K562 (cell line): ENCODE results near the gene RNF181. TPM values are rescaled to one million over a fixed set of nuclear protein-coding genes. Genes with fewer than 3 reads are reported as not detected.

Experiments
- ATAC-seq: fragments of 200-7000 bp; cut with Tn5 transposase; 3 replicates; pipeline ENCODE4 v1.9.1; 2020; ENCODE audit warnings: moderate library complexity
- BruUV-seq: library from RNA; stranded (reverse); fragments of 400-500 nt; replicated peaks from 2 replicates; lab custom pipeline; 2021; lab: Mats Ljungman, UMichigan
- CTCF ChIA-PET: fragments of 300-600 bp; formaldehyde crosslinking; extraction: SDS; loops from one replicate; lab custom pipeline; 2021; ENCODE audit warnings: low intra/inter-chr PET ratio; lab: Yijun Ruan, JAX
- POLR2A ChIA-PET: fragments of 300-600, 350-650 bp; sonication (Branson Sonifier 250); formaldehyde crosslinking; extraction: SDS; loops from one replicate; lab custom pipeline; 2021; ENCODE audit warnings: antibody characterized with exemption, inconsistent platforms; lab: Yijun Ruan, JAX
- DNase-seq, 4 experiments: peaks; one replicate each; pipeline versions ENCODE4 v3.0.0 to v3.0.0-alpha.2; 2011 to 2018; ENCODE audit warnings: low spot score in 3 of 4, mixed read lengths in 3 of 4; ENCODE audit errors: extremely low read depth in 1 of 4
- FAIRE-seq: peaks from 2 replicates; lab custom pipeline; 2011; peaks lifted over from hg19 to GRCh38; lab: Jason Lieb, UNC
- H2AFZ ChIP-seq: 2 replicates; pipeline ENCODE4 v1.6.0; 2011; ENCODE audit warnings: low read depth, low read length, control low read depth, inconsistent platforms
- H3K27ac ChIP-seq: fragments of 200-600 bp; 3 replicates; pipeline ENCODE4 v1.8.0; 2011; ENCODE audit warnings: low read depth, mild to moderate bottlenecking, control low read depth, inconsistent platforms, low read length, moderate library complexity, mixed read lengths; ENCODE audit errors: extremely low read depth
- H3K27me3 ChIP-seq, 2 experiments: fragments of 300-600 bp in 1 of 2; 2 replicates in 1 of 2; 3 replicates in 1 of 2; pipeline versions ENCODE4 v1.6.0 to v1.8.0; 2011; ENCODE audit warnings: inconsistent platforms in 2 of 2, low read length in 2 of 2, mild to moderate bottlenecking in 1 of 2, mixed read lengths in 1 of 2, moderate library complexity in 1 of 2; ENCODE audit not compliant: control insufficient read depth in 2 of 2, insufficient read depth in 2 of 2
- H3K36me3 ChIP-seq: fragments of 300-600 bp; 3 replicates; pipeline ENCODE4 v1.8.0; 2011; ENCODE audit warnings: mild to moderate bottlenecking, low read length, inconsistent platforms; ENCODE audit not compliant: control insufficient read depth, insufficient read depth
- H3K4me1 ChIP-seq, 2 experiments: fragments of 200-600 bp in 1 of 2; replicated peaks in 1 of 2; 2 replicates in 1 of 2; 3 replicates in 1 of 2; pipeline versions ENCODE4 v1.5.1 to v1.8.0; 2011; ENCODE audit warnings: inconsistent platforms in 2 of 2, low read length in 2 of 2, mild to moderate bottlenecking in 1 of 2, mixed read lengths in 1 of 2, moderate library complexity in 1 of 2; ENCODE audit not compliant: control insufficient read depth in 2 of 2, insufficient read depth in 2 of 2
- H3K4me2 ChIP-seq: 2 replicates; pipeline ENCODE4 v1.6.1; 2011; ENCODE audit warnings: low read length, control low read depth, inconsistent platforms, mixed read lengths; ENCODE audit not compliant: insufficient read depth
- H3K4me3 ChIP-seq: fragments of 200-600 bp; sonication (generic), shearing (Covaris generic); 2 replicates; pipeline ENCODE4 v1.5.1; 2016; ENCODE audit warnings: control low read depth, inconsistent platforms
- H3K79me2 ChIP-seq: fragments of 200-600 bp; 3 replicates; pipeline ENCODE4 v1.8.0; 2011; ENCODE audit warnings: low read length, inconsistent platforms; ENCODE audit not compliant: control insufficient read depth, insufficient read depth
- H3K9ac ChIP-seq, 2 experiments: 2 replicates each; pipeline versions ENCODE4 v1.6.0 to v1.6.1; 2011; ENCODE audit warnings: low read depth in 2 of 2, low read length in 2 of 2, control low read depth in 1 of 2, inconsistent platforms in 1 of 2, mild to moderate bottlenecking in 1 of 2, mixed read lengths in 1 of 2; ENCODE audit not compliant: insufficient read depth in 1 of 2
- H3K9me1 ChIP-seq: one replicate; pipeline ENCODE4 v1.6.0; 2011; ENCODE audit warnings: inconsistent platforms, mild to moderate bottlenecking, low read length, moderate library complexity; ENCODE audit not compliant: control insufficient read depth, insufficient read depth
- H3K9me3 ChIP-seq: replicated peaks from 2 replicates; pipeline ENCODE4 v1.5.1; 2011; ENCODE audit warnings: low read depth, low read length, inconsistent platforms; ENCODE audit not compliant: control insufficient read depth, insufficient read depth
- H4K20me1 ChIP-seq: replicated peaks from 2 replicates; pipeline ENCODE4 v1.6.1; 2011; ENCODE audit warnings: low read length, inconsistent platforms, mixed read lengths; ENCODE audit not compliant: control insufficient read depth, insufficient read depth
- E2F3 ChIP-seq: fragments of 250-450 bp; sonication (Bioruptor Pico); IDR thresholded peaks from 2 replicates; pipeline ENCODE4 v1.4.0; 2020; ENCODE audit warnings: mild to moderate bottlenecking
- ERF ChIP-seq: fragments of 450-650 bp; formaldehyde crosslinking; IDR thresholded peaks from 2 replicates; pipeline ENCODE4 v1.4.0; 2020; ENCODE audit warnings: mild to moderate bottlenecking, mixed read lengths
- MCM3 ChIP-seq: fragments of 450-650 bp; IDR thresholded peaks from 2 replicates; pipeline ENCODE4 v1.6.1; 2016
- RUNX1 ChIP-seq: sonication (generic); IDR thresholded peaks from 2 replicates; pipeline ENCODE4 v1.6.1; 2016; ENCODE audit warnings: antibody characterized with exemption, low read depth
- SRSF3 ChIP-seq: fragments of 200-400 bp; formaldehyde crosslinking; IDR thresholded peaks from 2 replicates; pipeline ENCODE4 v1.6.1; 2016; ENCODE audit warnings: mild to moderate bottlenecking, low read length, moderate library complexity; ENCODE audit not compliant: insufficient read depth
- ZNF561 ChIP-seq: fragments of 450-650 bp; formaldehyde crosslinking; conservative IDR thresholded peaks from 2 replicates; pipeline ENCODE4 v1.4.0; 2020; ENCODE audit warnings: mild to moderate bottlenecking, moderate library complexity
- WGBS: fragments of 100-300 bp; shearing (Covaris generic); methylation state at CpG from one replicate; pipeline ENCODE4 v1.1.6; 2016; ENCODE audit warnings: low coverage, mixed read lengths; ENCODE audit not compliant: insufficient coverage; ENCODE audit errors: missing lambda C conversion rate; 5-methylcytosine and 5-hydroxymethylcytosine counted together
- in situ Hi-C: fragments of 300-500 bp; cut with MboI; formaldehyde crosslinking; loops from 4 replicates; pipeline ENCODE4 v1.15.0; 2018; ENCODE audit warnings: inconsistent platforms, mixed read lengths
- intact Hi-C: fragments of 100-400 bp; cut with micrococcal nuclease; formaldehyde crosslinking; loops from 2 replicates; pipeline ENCODE4 v1.14.2; 2022
- polyA plus RNA-seq, 8 experiments: library from polyadenylated mRNA; depleted of rRNA in 4 of 8; stranded (reverse) in 5 of 8; unstranded in 3 of 8; fragments of >200 nt; fragmentation: Nextera tagmentation in 2 of 8; fragmentation: Illumina TruSeq in 1 of 8; extraction: Ambion mirVana in 2 of 8; extraction: Trizol in 1 of 8; gene quantifications; 2 replicates each; pipeline versions ENCODE4 v1.2.1 to v1.2.3, GENCODE V29; 2011 to 2014; ENCODE audit warnings: inconsistent platforms in 1 of 8, missing spikeins in 1 of 8
- total RNA-seq, 7 experiments: library from RNA; depleted of rRNA in 6 of 7; stranded (reverse); fragments of >200 nt in 6 of 7; fragmentation: Illumina TruSeq in 2 of 7; extraction: Trizol in 2 of 7; gene quantifications; 2 replicates each; pipeline versions ENCODE4 v1.2.1 to v1.2.3, GENCODE V29; 2011 to 2021; ENCODE audit warnings: low replicate concordance in 1 of 7
- TF ChIP-seq, protein P1 (sequence below): fragments of 450-650 bp; formaldehyde crosslinking; IDR thresholded peaks from 2 replicates; pipeline ENCODE4 v1.4.0; 2020; ENCODE audit warnings: mild to moderate bottlenecking, moderate library complexity
- TF ChIP-seq, protein P2 (sequence below): sonication (generic); formaldehyde crosslinking; IDR thresholded peaks from 2 replicates; pipeline ENCODE4 v1.9.0; 2022; ENCODE audit warnings: mild to moderate bottlenecking, missing genetic modification reagents
- TF ChIP-seq, protein P3 (sequence below), 2 experiments: fragments of 450-650 bp in 1 of 2; sonication (generic) in 1 of 2; formaldehyde crosslinking; conservative IDR thresholded peaks; 2 replicates each; pipeline versions ENCODE4 v1.4.0 to v1.8.1; 2020 to 2022; ENCODE audit warnings: mild to moderate bottlenecking in 1 of 2, missing genetic modification reagents in 1 of 2

The RNF181 gene
- total and polyA plus RNA-seq, 9 of the 15 experiments (the other 6 are each of a cell fraction or from before 2014, with no cell fraction given), result 139 to 492 (median 253) TPM

DNA sequence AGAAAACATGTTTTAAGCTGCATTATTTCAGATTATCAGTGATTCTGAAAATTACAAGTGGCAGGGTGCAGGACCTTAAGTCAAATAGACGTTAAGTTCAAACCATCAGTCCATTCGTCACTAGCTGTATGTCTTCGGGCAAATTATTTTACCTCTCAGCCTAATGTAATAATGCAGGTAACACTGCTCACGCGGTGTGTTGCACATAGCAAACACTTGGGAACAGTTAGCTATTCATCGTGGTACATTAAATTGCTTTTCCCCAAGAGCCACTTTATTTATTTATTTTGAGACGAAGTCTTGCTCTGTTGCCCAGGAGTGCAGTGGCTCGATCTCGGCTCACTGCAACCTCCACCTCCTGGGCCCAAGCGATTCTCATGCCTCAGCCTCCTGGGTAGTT, 46.5 kb upstream of the RNF181 start:
- FAIRE-seq (no peak), ATAC-seq (no peak), DNase-seq (no peak)
- peaks cover 6% of the 10 kb centered on the region for H4K20me1 ChIP-seq
- 91% methylated on average over 10 of the region's 10 CpGs for WGBS
- no peak overlapping the region for H2AFZ ChIP-seq
- intact Hi-C loops, result no loop called here
- H3K9me1 ChIP-seq, result no peaks in the 10 kb centered on the region
- POLR2A ChIA-PET, result interaction anchor here (0.6 to 24.3 kb wide), 14 partner anchors 4 to 222 kb away, joined by 3 to 1576 read pairs (median 5); partner anchors contain the start of genes CAPG, GGCX, MAT2A and SH2D6
- 0 out of 3 replicates have a peak, but pooled peaks cover 2% of the 10 kb centered on the region for H3K79me2 ChIP-seq
- H3K9ac ChIP-seq, result no peak overlapping the region
- H3K4me2 ChIP-seq, result no peak overlapping the region
- CTCF ChIA-PET, result interaction anchor here (4.5 kb wide), 1 partner anchor 128 kb away, joined by 63 read pairs; no protein-coding TSS in a partner anchor
- no peaks in the 10 kb centered on the region for H3K27me3 ChIP-seq
- H3K36me3 ChIP-seq, result peaks cover 69% of the 10 kb centered on the region
- no peaks in the 10 kb centered on the region; a peak in 1 of 5 replicates for H3K4me1 ChIP-seq
- H3K27ac ChIP-seq, result no peak overlapping the region
- H3K9me3 ChIP-seq, result no peaks in the 10 kb centered on the region
- TF ChIP-seq ERF (no peak), MCM3 (no peak)
- TF ChIP-seq, all 486 proteins: peak for 0
- no peak overlapping the region for H3K4me3 ChIP-seq
- in situ Hi-C loops, result no loop called here
- BruUV-seq, result no TSS peak

DNA sequence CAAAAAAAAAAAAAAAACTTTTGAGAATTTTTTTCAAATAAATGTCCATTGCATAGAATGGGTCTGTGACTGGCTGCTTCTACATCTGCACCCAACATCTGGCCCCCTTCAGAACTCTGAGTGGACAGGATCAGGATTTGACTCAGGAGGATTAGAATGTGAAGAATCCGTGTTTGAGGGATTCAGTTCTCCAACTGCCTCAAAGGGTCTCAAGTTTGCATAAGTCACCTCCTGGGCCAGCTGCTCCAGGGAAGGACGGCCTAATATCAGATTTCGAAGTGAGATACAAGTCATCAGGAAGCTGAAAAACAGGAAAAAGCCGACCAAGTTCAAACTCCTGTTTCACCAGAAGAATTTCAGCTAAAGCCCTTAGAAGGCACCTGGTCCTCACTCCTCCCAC, 45.7 kb upstream of the RNF181 start:
- no peak for ATAC-seq
- ChIA-PET POLR2A (interaction anchor here (0.8 to 24.3 kb wide), 10 partner anchors 5 to 195 kb away, joined by 3 to 1576 read pairs (median 7); partner anchors contain the start of genes C2orf68, CAPG, ELMOD3 and GGCX), CTCF (interaction anchor here (4.5 kb wide), 1 partner anchor 129 kb away, joined by 63 read pairs; no protein-coding TSS in a partner anchor)
- Histone ChIP-seq H3K27me3 (no peaks in the 10 kb centered on the region), H3K4me2 (no peak overlapping the region), H3K4me1 (no peaks in the 10 kb centered on the region; a peak in 1 of 5 replicates), H3K27ac (no peak overlapping the region), H3K36me3 (peaks cover 69% of the 10 kb centered on the region), H4K20me1 (peaks cover 6% of the 10 kb centered on the region), H3K79me2 (no peaks in the 10 kb centered on the region), H3K9me1 (no peaks in the 10 kb centered on the region), H2AFZ (no peak overlapping the region), H3K9ac (no peak overlapping the region; a peak in 1 of 4 replicates), H3K4me3 (no peak overlapping the region), H3K9me3 (no peaks in the 10 kb centered on the region)
- no peak for DNase-seq
- 63% methylated on average over 4 of the region's 4 CpGs for WGBS
- TF ChIP-seq E2F3 (CRISPR knock-in tag) (no peak), RUNX1 (no peak), SRSF3 (no peak), ZNF561 (CRISPR knock-in tag) (no peak)
- TF ChIP-seq, protein P1, sequence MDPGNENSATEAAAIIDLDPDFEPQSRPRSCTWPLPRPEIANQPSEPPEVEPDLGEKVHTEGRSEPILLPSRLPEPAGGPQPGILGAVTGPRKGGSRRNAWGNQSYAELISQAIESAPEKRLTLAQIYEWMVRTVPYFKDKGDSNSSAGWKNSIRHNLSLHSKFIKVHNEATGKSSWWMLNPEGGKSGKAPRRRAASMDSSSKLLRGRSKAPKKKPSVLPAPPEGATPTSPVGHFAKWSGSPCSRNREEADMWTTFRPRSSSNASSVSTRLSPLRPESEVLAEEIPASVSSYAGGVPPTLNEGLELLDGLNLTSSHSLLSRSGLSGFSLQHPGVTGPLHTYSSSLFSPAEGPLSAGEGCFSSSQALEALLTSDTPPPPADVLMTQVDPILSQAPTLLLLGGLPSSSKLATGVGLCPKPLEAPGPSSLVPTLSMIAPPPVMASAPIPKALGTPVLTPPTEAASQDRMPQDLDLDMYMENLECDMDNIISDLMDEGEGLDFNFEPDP, result no peak
- TF ChIP-seq, protein P2, sequence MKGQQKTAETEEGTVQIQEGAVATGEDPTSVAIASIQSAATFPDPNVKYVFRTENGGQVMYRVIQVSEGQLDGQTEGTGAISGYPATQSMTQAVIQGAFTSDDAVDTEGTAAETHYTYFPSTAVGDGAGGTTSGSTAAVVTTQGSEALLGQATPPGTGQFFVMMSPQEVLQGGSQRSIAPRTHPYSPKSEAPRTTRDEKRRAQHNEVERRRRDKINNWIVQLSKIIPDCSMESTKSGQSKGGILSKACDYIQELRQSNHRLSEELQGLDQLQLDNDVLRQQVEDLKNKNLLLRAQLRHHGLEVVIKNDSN (CRISPR knock-in tag), result no peak
- TF ChIP-seq, protein P3, sequence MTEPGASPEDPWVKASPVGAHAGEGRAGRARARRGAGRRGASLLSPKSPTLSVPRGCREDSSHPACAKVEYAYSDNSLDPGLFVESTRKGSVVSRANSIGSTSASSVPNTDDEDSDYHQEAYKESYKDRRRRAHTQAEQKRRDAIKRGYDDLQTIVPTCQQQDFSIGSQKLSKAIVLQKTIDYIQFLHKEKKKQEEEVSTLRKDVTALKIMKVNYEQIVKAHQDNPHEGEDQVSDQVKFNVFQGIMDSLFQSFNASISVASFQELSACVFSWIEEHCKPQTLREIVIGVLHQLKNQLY (CRISPR knock-in tag; conservative IDR thresholded peaks at IDR 0.05), result no peak
- FAIRE-seq, result no peak
- in situ Hi-C loops (no loop called here), intact Hi-C loops (loop anchor here (5.0 kb wide), 1 partner anchor 223 kb away; the partner anchor contains the start of gene TGOLN2)
- no TSS peak for BruUV-seq
